Measurements from ENCODE around the gene COPS9.

DNA sequence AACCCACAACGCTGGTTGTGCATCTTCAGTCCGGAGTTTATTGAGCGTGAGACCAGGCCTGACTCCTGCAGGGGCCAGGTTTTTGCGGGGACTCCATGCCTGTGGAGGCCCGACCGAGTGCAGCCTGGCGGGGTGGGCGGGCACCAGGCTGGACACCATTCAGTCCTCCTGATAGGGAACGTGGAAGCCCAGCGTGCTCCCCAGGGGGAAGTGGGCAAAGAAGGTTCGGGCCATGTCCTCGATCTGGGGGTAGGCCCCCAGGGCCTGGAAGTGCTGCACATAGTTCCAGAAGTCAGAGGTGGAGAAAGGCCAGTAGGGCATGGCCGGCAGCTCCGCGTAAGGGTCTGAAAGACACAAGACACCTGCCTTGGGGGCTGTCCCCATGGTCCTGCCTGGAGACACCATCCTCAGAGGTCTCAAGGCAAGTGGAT lies 2.9 kb upstream of the COPS9 start:
- TF ChIP-seq, protein P1, sequence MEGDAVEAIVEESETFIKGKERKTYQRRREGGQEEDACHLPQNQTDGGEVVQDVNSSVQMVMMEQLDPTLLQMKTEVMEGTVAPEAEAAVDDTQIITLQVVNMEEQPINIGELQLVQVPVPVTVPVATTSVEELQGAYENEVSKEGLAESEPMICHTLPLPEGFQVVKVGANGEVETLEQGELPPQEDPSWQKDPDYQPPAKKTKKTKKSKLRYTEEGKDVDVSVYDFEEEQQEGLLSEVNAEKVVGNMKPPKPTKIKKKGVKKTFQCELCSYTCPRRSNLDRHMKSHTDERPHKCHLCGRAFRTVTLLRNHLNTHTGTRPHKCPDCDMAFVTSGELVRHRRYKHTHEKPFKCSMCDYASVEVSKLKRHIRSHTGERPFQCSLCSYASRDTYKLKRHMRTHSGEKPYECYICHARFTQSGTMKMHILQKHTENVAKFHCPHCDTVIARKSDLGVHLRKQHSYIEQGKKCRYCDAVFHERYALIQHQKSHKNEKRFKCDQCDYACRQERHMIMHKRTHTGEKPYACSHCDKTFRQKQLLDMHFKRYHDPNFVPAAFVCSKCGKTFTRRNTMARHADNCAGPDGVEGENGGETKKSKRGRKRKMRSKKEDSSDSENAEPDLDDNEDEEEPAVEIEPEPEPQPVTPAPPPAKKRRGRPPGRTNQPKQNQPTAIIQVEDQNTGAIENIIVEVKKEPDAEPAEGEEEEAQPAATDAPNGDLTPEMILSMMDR (IDR thresholded peaks at IDR 0.05): no peak
- no peak for TF ChIP-seq POLR2AphosphoS5 (IDR thresholded peaks at IDR 0.05)
